GM23338 (cell line): ENCODE data around the gene NEO1. TPM values are rescaled to one million over a fixed set of nuclear protein-coding genes. Genes with fewer than 3 reads are reported as not detected.

Experiments used
- ATAC-seq: fragments of 200-7000 bp; cut with Tn5 transposase; 3 replicates; pipeline ENCODE4 v1.9.1; 2020
- DNase-seq: peaks from one replicate; pipeline ENCODE4 v3.0.0-alpha.2; 2015; ENCODE audit warnings: low spot score
- H2AFZ ChIP-seq: fragments of 200-600 bp; sonication (generic); 2 replicates; pipeline ENCODE4 v1.8.0; 2016; ENCODE audit warnings: antibody characterized with exemption, mild to moderate bottlenecking, moderate library complexity
- H3F3A ChIP-seq: fragments of 200-600 bp; sonication (generic); replicated peaks from 2 replicates; pipeline ENCODE4 v1.8.0; 2017; ENCODE audit warnings: antibody characterized with exemption, mixed run types, low read depth
- H3K27ac ChIP-seq: fragments of 200-600 bp; sonication (generic); 2 replicates; pipeline ENCODE4 v1.6.1; 2016; ENCODE audit warnings: low read depth
- H3K27me3 ChIP-seq: fragments of 200-600 bp; sonication (generic); 2 replicates; pipeline ENCODE4 v1.8.0; 2016; ENCODE audit warnings: mild to moderate bottlenecking, mixed run types, moderate library complexity; ENCODE audit not compliant: insufficient read depth
- H3K36me3 ChIP-seq: fragments of 200-600 bp; sonication (generic); 2 replicates; pipeline ENCODE4 v1.8.0; 2016; ENCODE audit warnings: mild to moderate bottlenecking; ENCODE audit not compliant: insufficient read depth
- H3K4me1 ChIP-seq: fragments of 200-600 bp; sonication (generic); 2 replicates; pipeline ENCODE4 v1.8.0; 2016; ENCODE audit warnings: mild to moderate bottlenecking, moderate library complexity; ENCODE audit not compliant: insufficient read depth
- H3K4me2 ChIP-seq: fragments of 200-600 bp; sonication (generic); 2 replicates; pipeline ENCODE4 v1.7.1; 2017; ENCODE audit warnings: mixed run types
- H3K4me3 ChIP-seq: fragments of 200-600 bp; sonication (generic); 2 replicates; pipeline ENCODE4 v1.6.1; 2016; ENCODE audit warnings: mixed run types
- H3K79me2 ChIP-seq: fragments of 200-600 bp; sonication (generic); replicated peaks from 2 replicates; pipeline ENCODE4 v1.8.0; 2017; ENCODE audit warnings: mild to moderate bottlenecking; ENCODE audit not compliant: insufficient read depth
- H3K9me2 ChIP-seq: fragments of 200-600 bp; sonication (generic); 2 replicates; pipeline ENCODE4 v1.8.0; 2017; ENCODE audit not compliant: insufficient read depth
- H4K20me1 ChIP-seq: fragments of 200-600 bp; sonication (generic); replicated peaks from 2 replicates; pipeline ENCODE4 v1.8.0; 2017; ENCODE audit warnings: mild to moderate bottlenecking; ENCODE audit not compliant: insufficient read depth
- H3K27ac Mint-ChIP-seq: 2 replicates; pipeline ENCODE4 v1.8.0; 2020; ENCODE audit warnings: inconsistent platforms, mild to moderate bottlenecking, moderate library complexity, mixed read lengths
- H3K27me3 Mint-ChIP-seq: 3 replicates; pipeline ENCODE4 v1.8.0; 2022; ENCODE audit warnings: low read depth, mild to moderate bottlenecking, moderate library complexity, mixed read lengths, inconsistent platforms; ENCODE audit not compliant: insufficient read depth, poor library complexity
- H3K36me3 Mint-ChIP-seq: 3 replicates; pipeline ENCODE4 v1.8.0; 2021; ENCODE audit warnings: low read depth, mild to moderate bottlenecking, inconsistent platforms, moderate library complexity, mixed read lengths
- H3K4me1 Mint-ChIP-seq: 3 replicates; pipeline ENCODE4 v1.8.0; 2020; ENCODE audit warnings: mild to moderate bottlenecking, inconsistent platforms, mixed read lengths
- H3K4me3 Mint-ChIP-seq: 3 replicates; pipeline ENCODE4 v1.8.0; 2021; ENCODE audit warnings: moderate library complexity, mild to moderate bottlenecking, inconsistent platforms, mixed read lengths
- H3K9me3 Mint-ChIP-seq: 3 replicates; pipeline ENCODE4 v1.8.0; 2020; ENCODE audit warnings: moderate library complexity, mild to moderate bottlenecking, inconsistent platforms, mixed read lengths
- CREB1 ChIP-seq: fragments of 250-450 bp; sonication (Bioruptor Pico); IDR thresholded peaks from 2 replicates; pipeline ENCODE4 v1.5.0; 2020; ENCODE audit warnings: low read depth, mild to moderate bottlenecking, moderate library complexity
- EZH2phosphoT487 ChIP-seq: fragments of 200-600 bp; sonication (generic); IDR thresholded peaks from one replicate; pipeline ENCODE4 v1.8.1; 2018; ENCODE audit warnings: antibody characterized with exemption; ENCODE audit not compliant: unreplicated experiment
- POLR2AphosphoS5 ChIP-seq: IDR thresholded peaks from 2 replicates; pipeline ENCODE4 v1.6.1; 2016; ENCODE audit warnings: antibody characterized with exemption, low read depth
- STAT1 ChIP-seq: IDR thresholded peaks from one replicate; pipeline ENCODE4 v1.6.1; 2016; ENCODE audit warnings: antibody characterized with exemption; ENCODE audit not compliant: unreplicated experiment
- polyA plus RNA-seq: library from polyadenylated mRNA; unstranded; fragments of >200 nt; fragmentation: Nextera tagmentation; extraction: Ambion mirVana; gene quantifications from 2 replicates; pipeline ENCODE4 v1.2.1, GENCODE V29; 2016
- total RNA-seq: library from RNA; depleted of rRNA; stranded (reverse); fragments of >200 nt; shearing (Covaris generic); gene quantifications from 2 replicates; pipeline ENCODE4 v1.2.3, GENCODE V29; 2014
- TF ChIP-seq, protein P1 (sequence below): fragments of 250-450 bp; sonication (Bioruptor Pico); IDR thresholded peaks from 2 replicates; pipeline ENCODE4 v1.5.0; 2020; ENCODE audit warnings: mild to moderate bottlenecking, moderate library complexity
- TF ChIP-seq, protein P2 (sequence below): IDR thresholded peaks from one replicate; pipeline ENCODE4 v1.6.1; 2018; ENCODE audit warnings: antibody characterized with exemption; ENCODE audit not compliant: unreplicated experiment

The NEO1 gene
- total and polyA plus RNA-seq, 2 experiments from 2014 or later, result 8.4 to 45.8 TPM

DNA sequence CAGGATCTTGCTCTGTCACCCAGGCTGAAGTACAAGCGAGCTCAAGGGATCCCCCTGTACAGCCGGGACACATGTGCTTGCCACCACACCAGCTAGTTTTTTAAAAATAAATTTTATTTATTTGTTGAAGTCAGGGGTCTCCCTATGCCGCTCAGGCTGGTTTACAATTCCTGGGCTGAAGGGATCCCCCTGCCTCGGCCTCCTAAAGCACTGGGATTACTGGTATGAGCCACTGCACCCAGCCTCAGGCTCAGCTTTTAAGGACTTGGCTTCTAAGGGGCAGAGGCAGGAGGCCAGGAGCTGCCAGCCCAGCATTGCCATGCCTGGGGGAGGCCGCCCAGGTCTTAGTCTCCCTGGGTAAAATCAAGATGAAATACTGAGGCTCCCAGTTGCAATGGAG lies 279.2 kb downstream of the NEO1 start:
- H3K36me3 Mint-ChIP-seq, result peaks cover 17% of the 10 kb centered on the region
- Histone ChIP-seq H3K36me3 (no peaks in the 10 kb centered on the region), H3K27me3 (no peaks in the 10 kb centered on the region), H3K9me2 (no peaks in the 10 kb centered on the region), H3K79me2 (no peaks in the 10 kb centered on the region), H4K20me1 (no peaks in the 10 kb centered on the region; the same call in 1 of the 2 replicates), H3K4me1 (peaks cover 3% of the 10 kb centered on the region), H3K4me3 (no peak overlapping the region), H3F3A (no peaks in the 10 kb centered on the region), H2AFZ (no peak overlapping the region), H3K27ac (no peak overlapping the region), H3K4me2 (no peak overlapping the region)
- H3K27ac Mint-ChIP-seq, result no peak overlapping the region
- H3K4me3 Mint-ChIP-seq, result no peak overlapping the region
- no peak for ATAC-seq
- DNase-seq, result no peak
- H3K4me1 Mint-ChIP-seq, result peaks cover 7% of the 10 kb centered on the region
- H3K27me3 Mint-ChIP-seq, result peaks cover 9% of the 10 kb centered on the region
- H3K9me3 Mint-ChIP-seq, result no peaks in the 10 kb centered on the region; the same call in 2 of the 3 replicates
- TF ChIP-seq, protein P1, sequence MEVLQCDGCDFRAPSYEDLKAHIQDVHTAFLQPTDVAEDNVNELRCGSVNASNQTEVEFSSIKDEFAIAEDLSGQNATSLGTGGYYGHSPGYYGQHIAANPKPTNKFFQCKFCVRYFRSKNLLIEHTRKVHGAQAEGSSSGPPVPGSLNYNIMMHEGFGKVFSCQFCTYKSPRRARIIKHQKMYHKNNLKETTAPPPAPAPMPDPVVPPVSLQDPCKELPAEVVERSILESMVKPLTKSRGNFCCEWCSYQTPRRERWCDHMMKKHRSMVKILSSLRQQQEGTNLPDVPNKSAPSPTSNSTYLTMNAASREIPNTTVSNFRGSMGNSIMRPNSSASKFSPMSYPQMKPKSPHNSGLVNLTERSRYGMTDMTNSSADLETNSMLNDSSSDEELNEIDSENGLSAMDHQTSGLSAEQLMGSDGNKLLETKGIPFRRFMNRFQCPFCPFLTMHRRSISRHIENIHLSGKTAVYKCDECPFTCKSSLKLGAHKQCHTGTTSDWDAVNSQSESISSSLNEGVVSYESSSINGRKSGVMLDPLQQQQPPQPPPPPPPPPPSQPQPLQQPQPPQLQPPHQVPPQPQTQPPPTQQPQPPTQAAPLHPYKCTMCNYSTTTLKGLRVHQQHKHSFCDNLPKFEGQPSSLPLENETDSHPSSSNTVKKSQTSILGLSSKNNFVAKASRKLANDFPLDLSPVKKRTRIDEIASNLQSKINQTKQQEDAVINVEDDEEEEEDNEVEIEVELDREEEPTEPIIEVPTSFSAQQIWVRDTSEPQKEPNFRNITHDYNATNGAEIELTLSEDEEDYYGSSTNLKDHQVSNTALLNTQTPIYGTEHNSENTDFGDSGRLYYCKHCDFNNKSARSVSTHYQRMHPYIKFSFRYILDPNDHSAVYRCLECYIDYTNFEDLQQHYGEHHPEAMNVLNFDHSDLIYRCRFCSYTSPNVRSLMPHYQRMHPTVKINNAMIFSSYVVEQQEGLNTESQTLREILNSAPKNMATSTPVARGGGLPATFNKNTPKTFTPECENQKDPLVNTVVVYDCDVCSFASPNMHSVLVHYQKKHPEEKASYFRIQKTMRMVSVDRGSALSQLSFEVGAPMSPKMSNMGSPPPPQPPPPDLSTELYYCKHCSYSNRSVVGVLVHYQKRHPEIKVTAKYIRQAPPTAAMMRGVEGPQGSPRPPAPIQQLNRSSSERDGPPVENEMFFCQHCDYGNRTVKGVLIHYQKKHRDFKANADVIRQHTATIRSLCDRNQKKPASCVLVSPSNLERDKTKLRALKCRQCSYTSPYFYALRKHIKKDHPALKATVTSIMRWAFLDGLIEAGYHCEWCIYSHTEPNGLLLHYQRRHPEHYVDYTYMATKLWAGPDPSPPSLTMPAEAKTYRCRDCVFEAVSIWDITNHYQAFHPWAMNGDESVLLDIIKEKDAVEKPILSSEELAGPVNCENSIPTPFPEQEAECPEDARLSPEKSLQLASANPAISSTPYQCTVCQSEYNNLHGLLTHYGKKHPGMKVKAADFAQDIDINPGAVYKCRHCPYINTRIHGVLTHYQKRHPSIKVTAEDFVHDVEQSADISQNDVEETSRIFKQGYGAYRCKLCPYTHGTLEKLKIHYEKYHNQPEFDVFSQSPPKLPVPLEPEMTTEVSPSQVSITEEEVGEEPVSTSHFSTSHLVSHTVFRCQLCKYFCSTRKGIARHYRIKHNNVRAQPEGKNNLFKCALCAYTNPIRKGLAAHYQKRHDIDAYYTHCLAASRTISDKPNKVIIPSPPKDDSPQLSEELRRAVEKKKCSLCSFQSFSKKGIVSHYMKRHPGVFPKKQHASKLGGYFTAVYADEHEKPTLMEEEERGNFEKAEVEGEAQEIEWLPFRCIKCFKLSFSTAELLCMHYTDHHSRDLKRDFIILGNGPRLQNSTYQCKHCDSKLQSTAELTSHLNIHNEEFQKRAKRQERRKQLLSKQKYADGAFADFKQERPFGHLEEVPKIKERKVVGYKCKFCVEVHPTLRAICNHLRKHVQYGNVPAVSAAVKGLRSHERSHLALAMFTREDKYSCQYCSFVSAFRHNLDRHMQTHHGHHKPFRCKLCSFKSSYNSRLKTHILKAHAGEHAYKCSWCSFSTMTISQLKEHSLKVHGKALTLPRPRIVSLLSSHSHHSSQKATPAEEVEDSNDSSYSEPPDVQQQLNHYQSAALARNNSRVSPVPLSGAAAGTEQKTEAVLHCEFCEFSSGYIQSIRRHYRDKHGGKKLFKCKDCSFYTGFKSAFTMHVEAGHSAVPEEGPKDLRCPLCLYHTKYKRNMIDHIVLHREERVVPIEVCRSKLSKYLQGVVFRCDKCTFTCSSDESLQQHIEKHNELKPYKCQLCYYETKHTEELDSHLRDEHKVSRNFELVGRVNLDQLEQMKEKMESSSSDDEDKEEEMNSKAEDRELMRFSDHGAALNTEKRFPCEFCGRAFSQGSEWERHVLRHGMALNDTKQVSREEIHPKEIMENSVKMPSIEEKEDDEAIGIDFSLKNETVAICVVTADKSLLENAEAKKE, result no peak
- TF ChIP-seq STAT1 (no peak), CREB1 (CRISPR knock-in tag) (no peak), POLR2AphosphoS5 (no peak), EZH2phosphoT487 (no peak)
- TF ChIP-seq, protein P2, sequence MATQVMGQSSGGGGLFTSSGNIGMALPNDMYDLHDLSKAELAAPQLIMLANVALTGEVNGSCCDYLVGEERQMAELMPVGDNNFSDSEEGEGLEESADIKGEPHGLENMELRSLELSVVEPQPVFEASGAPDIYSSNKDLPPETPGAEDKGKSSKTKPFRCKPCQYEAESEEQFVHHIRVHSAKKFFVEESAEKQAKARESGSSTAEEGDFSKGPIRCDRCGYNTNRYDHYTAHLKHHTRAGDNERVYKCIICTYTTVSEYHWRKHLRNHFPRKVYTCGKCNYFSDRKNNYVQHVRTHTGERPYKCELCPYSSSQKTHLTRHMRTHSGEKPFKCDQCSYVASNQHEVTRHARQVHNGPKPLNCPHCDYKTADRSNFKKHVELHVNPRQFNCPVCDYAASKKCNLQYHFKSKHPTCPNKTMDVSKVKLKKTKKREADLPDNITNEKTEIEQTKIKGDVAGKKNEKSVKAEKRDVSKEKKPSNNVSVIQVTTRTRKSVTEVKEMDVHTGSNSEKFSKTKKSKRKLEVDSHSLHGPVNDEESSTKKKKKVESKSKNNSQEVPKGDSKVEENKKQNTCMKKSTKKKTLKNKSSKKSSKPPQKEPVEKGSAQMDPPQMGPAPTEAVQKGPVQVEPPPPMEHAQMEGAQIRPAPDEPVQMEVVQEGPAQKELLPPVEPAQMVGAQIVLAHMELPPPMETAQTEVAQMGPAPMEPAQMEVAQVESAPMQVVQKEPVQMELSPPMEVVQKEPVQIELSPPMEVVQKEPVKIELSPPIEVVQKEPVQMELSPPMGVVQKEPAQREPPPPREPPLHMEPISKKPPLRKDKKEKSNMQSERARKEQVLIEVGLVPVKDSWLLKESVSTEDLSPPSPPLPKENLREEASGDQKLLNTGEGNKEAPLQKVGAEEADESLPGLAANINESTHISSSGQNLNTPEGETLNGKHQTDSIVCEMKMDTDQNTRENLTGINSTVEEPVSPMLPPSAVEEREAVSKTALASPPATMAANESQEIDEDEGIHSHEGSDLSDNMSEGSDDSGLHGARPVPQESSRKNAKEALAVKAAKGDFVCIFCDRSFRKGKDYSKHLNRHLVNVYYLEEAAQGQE, result no peak
